GM20000 (cell line): Measurements from ENCODE around the gene TIMELESS.

Experiments used
- DNase-seq: peaks from one replicate; pipeline ENCODE4 v3.0.0; 2012; ENCODE audit warnings: low spot score
- CTCF ChIP-seq: IDR thresholded peaks from 2 replicates; pipeline ENCODE4 v1.5.1; 2012; ENCODE audit warnings: mild to moderate bottlenecking, control low read depth; ENCODE audit errors: extremely low read depth, missing control alignments

TIMELESS gene

DNA sequence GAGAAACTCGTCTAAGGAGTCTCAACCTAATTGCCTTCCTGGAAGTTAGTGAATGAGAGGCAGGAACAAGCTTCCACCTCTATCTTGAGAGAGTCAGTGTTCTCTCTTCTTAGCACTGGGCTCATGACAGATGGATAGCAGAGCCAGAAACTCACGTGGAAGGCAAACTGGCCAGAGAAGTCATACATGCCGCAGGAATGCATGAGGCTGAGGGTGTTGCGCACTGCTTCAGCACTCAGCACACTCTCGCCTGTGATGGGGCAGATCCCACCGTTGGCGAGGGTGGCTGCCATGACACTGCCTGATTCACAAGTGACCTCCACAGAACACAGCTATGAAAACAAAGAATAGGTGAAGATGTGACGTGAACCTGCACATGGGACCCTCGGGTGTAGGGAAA lies 25.2 kb upstream of the TIMELESS start:
- DNase-seq: no peak
- TF ChIP-seq CTCF: no peak

- TF ChIP-seq CTCF: no peak
- no peak for DNase-seq
Measured at GRCh38 chr12:56469007-56469930, 20.0 kb upstream of the TIMELESS start.

GRCh38 chr12:56468216-56469006 lies 19.2 kb upstream of the TIMELESS start, which contains the start of gene SPRYD4:
SPRYD4 (plus strand) TSS chr12:56468578; CDS start chr12:56468592, 14 bp downstream.
- DNase-seq: peak; percentile 92
- peak; percentile 21 for TF ChIP-seq CTCF

DNA sequence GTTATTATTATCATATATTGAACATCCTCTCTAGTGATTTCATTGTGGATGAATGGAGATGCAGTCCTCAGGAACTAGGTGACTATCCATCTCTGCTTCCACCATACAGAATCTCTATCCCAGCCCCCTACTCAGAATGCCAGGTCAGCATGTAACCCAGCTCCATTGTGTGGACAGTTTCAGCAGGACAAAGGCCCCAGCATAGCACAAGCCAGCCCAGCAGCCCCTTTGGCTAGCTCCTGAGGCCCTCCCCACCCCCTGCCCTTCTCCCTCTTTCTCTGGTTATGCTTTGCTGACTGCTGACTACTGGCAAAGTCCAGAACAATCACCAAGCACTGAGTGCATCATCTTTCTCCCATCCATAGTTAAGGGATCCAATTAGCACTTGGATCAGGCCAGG lies 13.3 kb upstream of the TIMELESS start:
- no peak for DNase-seq
- TF ChIP-seq CTCF: no peak

DNA sequence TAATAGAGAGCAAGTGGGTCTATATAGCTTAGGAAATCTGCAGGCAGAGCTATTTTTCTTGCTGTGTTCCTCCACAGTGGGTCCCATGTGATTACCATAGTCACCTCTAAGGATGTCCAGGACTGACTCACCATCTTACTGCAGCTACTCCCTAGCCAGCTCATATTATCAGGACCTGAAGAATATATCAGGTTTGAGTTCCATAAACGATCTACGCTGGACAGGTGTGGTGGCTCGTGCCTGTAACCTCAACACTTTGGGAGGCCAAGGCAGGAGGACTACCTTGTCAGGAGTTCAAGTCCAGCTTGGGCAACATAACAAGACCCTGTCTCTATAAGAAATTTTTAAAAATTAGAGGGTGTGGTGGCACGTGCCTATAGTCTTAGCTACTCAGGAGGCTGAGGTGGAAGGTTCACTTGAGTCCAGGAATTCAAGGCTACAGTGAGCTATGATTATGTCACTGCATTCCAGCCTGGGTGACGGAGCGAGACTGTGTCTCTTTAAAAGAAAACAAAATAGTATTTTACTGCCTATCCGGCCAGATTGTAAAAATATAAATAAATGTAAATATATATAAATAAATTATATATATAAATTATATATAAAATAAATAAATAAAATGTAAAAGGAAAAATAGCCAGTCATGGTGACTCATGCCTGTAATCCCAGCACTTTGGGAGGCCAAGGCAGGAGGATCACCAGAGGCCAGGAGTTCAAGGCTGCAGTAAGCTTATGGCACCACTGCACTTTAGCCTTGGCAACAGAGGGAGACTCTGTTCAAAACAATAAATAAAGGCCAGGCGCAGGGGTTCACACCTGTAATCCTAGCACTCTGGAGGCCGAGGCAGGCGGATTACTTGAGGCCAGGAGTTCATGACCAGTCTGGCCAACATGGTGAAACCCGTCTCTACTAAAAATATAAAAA lies 12.3 kb upstream of the TIMELESS start:
- DNase-seq: no peak
- TF ChIP-seq CTCF: no peak

- no peak for DNase-seq
- no peak for TF ChIP-seq CTCF
Measured at GRCh38 chr12:56457817-56458216, 8.6 kb upstream of the TIMELESS start.
